Nephron (organoid): Measurements from ENCODE around the gene OPALIN.

Experiments
- H3K27ac Mint-ChIP-seq, 3 experiments: 2 replicates each; pipeline ENCODE4 v1.8.0; 2020; ENCODE audit warnings: mixed read lengths in 3 of 3, mild to moderate bottlenecking in 2 of 3, moderate library complexity in 1 of 3
- H3K27me3 Mint-ChIP-seq: 2 replicates; pipeline ENCODE4 v1.8.0; 2021; ENCODE audit warnings: low read depth, mild to moderate bottlenecking, moderate library complexity, mixed read lengths
- H3K36me3 Mint-ChIP-seq: 2 replicates; pipeline ENCODE4 v1.8.0; 2020; ENCODE audit warnings: low read depth, mixed read lengths
- H3K4me1 Mint-ChIP-seq: 2 replicates; pipeline ENCODE4 v1.8.0; 2020; ENCODE audit warnings: mixed read lengths
- H3K4me3 Mint-ChIP-seq, 3 experiments: 2 replicates each; pipeline ENCODE4 v1.8.0; 2020; ENCODE audit warnings: mild to moderate bottlenecking in 3 of 3, mixed read lengths in 3 of 3, moderate library complexity in 2 of 3
- H3K9me3 Mint-ChIP-seq: 2 replicates; pipeline ENCODE4 v1.8.0; 2020; ENCODE audit warnings: mixed read lengths
- TF ChIP-seq, protein P1 (sequence below), 3 experiments: fragments of 200-600 bp; sonication (generic); IDR thresholded peaks; one replicate each; pipeline ENCODE4 v1.5.0; 2021; ENCODE audit warnings: antibody characterized with exemption in 3 of 3; ENCODE audit not compliant: unreplicated experiment in 3 of 3

The OPALIN gene

DNA sequence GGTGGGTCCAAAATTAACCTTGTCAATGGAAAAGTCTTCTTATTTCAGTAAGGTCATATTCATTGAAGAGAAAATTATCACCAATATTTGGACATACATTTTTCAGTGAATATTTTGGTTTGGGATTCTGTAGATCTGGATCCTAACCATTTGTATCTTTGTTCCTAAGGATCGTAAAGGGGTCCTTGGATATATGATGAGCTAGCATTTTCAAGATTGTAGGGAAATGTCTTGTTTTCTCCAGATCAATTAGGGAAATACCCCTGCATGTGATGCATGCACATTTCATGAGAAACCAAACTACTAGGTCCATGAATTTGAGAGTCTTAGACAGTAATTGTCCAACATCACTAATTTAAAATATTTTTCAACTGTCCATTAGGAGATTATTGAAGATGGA, 36.5 kb downstream of the OPALIN start:
- Mint-ChIP-seq H3K4me3 (no peak overlapping the region), H3K4me1 (peaks cover 7% of the 10 kb centered on the region), H3K9me3 (no peaks in the 10 kb centered on the region), H3K27me3 (peaks cover 13% of the 10 kb centered on the region), H3K27ac (no peak overlapping the region), H3K36me3 (no peaks in the 10 kb centered on the region)
- TF ChIP-seq, protein P1, sequence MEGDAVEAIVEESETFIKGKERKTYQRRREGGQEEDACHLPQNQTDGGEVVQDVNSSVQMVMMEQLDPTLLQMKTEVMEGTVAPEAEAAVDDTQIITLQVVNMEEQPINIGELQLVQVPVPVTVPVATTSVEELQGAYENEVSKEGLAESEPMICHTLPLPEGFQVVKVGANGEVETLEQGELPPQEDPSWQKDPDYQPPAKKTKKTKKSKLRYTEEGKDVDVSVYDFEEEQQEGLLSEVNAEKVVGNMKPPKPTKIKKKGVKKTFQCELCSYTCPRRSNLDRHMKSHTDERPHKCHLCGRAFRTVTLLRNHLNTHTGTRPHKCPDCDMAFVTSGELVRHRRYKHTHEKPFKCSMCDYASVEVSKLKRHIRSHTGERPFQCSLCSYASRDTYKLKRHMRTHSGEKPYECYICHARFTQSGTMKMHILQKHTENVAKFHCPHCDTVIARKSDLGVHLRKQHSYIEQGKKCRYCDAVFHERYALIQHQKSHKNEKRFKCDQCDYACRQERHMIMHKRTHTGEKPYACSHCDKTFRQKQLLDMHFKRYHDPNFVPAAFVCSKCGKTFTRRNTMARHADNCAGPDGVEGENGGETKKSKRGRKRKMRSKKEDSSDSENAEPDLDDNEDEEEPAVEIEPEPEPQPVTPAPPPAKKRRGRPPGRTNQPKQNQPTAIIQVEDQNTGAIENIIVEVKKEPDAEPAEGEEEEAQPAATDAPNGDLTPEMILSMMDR (IDR thresholded peaks at IDR 0.05; ENCODE audit: unreplicated experiment in 3 of 3) = no peak

DNA sequence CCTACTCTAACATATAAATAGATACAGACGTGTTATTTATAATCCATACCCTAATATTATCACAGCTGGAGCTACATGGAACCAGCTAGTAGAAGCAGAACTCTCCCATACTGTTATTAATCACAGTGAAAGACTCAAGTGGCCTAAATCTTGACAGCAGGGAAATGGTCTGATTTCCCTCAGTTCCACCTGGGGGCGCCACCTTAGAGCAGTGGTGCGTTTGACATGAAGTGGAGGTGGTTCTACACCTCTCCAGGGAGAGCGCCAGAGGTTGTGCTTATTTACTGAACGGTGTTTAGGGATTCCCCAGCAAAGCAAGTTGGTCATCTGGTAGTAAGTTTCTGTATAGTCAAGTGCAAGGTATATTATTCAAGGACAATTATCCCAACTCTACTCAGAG, 37.0 kb downstream of the OPALIN start:
- Mint-ChIP-seq H3K36me3 (no peaks in the 10 kb centered on the region), H3K4me1 (peaks cover 7% of the 10 kb centered on the region), H3K27ac (no peak overlapping the region), H3K4me3 (no peak overlapping the region), H3K27me3 (peaks cover 13% of the 10 kb centered on the region), H3K9me3 (no peaks in the 10 kb centered on the region)
- TF ChIP-seq, protein P1 (IDR thresholded peaks at IDR 0.05; ENCODE audit: unreplicated experiment in 3 of 3) = no peak

DNA sequence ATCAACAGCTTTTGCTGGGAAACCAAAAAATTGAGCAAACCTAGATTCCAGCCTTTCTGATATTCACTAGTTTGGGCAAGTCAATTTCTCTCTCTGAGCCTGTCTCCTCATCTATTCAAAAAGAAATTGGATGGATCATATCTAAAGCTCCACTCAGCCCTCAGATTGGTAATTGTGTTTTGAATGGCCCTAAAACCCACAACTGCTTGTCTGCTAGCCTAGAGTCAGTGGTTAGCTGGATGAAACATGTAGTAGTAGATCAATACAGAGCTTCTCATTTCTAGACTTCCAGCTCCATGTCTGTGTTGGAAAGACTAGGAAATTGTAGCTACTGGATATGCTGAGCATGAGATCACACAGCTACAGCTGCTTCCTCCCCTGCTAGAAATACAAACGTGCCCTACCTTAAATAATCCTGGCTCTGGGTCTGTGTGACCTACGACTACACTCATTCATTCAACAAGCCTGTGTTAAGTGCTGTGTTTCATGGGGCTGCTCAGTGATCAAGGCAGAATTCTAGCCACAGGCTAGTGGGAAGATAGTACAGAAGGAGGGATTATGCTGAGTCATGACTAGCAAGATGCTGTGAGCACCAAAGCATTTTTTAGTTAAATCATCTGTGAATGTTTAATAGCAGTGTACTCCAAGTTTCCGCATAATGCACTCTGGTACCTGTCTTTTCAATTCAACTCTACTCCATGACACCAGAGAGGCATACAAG, 38.9 kb downstream of the OPALIN start:
- Mint-ChIP-seq H3K9me3 (no peaks in the 10 kb centered on the region), H3K36me3 (no peaks in the 10 kb centered on the region), H3K27ac (peak overlapping the region in 1 of 3 experiments; percentile 18), H3K27me3 (peaks cover 3% of the 10 kb centered on the region), H3K4me3 (no peak overlapping the region), H3K4me1 (peaks cover 7% of the 10 kb centered on the region)
- TF ChIP-seq, protein P1 (IDR thresholded peaks at IDR 0.05; ENCODE audit: unreplicated experiment in 3 of 3) = no peak

DNA sequence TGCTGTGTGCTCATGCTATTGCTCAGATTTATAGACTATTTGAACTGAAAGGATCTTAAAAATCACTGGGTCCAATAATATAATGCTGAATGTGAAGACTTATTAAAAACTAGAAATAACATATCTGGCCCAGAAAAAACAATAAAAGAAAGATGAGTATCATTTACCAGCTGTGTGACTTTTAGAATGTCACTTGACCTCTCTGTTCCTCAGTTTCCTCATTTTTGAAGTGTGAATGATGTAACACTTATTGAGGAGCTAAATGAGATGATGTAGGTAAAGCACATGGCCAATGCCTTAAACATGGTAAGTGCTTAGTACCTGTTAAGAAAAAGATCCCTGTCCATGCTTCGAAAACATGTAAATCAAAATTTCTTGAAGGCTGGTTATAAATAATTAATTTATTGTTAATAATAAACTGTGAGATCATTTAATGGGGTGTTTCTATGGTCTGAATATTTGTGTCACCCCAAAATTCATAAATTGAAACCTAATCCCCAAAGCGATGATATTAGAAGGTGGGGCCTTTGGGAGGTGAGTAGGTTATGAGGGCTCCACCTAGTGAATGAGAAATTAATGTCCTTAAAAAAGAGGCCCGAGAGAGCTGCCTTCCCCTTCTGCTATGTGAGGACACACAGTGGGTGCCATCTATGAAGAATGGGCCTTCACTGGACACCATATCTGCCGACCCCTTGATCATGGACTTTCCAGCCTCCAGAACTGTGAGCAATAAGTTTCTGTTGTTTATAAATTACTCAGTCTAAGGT, 41.6 kb downstream of the OPALIN start:
- TF ChIP-seq, protein P1 (IDR thresholded peaks at IDR 0.05; ENCODE audit: unreplicated experiment in 3 of 3) = no peak
- peaks cover 8% of the 10 kb centered on the region for H3K27me3 Mint-ChIP-seq
- H3K9me3 Mint-ChIP-seq = no peaks in the 10 kb centered on the region
- peaks cover 7% of the 10 kb centered on the region for H3K4me1 Mint-ChIP-seq
- no peak overlapping the region for H3K4me3 Mint-ChIP-seq
- no peak overlapping the region for H3K27ac Mint-ChIP-seq
- no peaks in the 10 kb centered on the region for H3K36me3 Mint-ChIP-seq

DNA sequence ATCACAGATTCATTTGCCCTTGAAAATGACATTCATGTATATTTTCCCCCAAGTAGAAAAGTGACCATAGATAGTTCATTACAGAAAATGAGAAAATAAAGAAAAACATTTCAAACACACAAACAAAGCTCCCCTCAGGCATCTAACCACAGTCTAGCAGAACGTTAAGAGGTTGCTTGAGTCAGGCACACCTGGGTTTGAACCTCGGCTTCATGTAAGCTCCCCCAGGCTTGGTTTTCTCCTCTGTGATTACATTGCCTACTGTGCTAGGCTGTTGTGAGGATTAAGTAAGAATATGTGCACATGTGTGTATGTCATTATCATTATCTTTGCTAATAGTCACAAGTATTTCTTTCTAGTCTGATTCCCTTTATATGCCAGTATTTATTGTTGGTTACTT, 45.5 kb downstream of the OPALIN start:
- H3K9me3 Mint-ChIP-seq = no peaks in the 10 kb centered on the region
- no peaks in the 10 kb centered on the region for H3K36me3 Mint-ChIP-seq
- H3K27me3 Mint-ChIP-seq = peaks cover 5% of the 10 kb centered on the region
- H3K27ac Mint-ChIP-seq = no peak overlapping the region
- H3K4me3 Mint-ChIP-seq = no peak overlapping the region
- H3K4me1 Mint-ChIP-seq = peaks cover 28% of the 10 kb centered on the region
- TF ChIP-seq, protein P1 (IDR thresholded peaks at IDR 0.05; ENCODE audit: unreplicated experiment in 3 of 3) = no peak
